Stimulated activated CD8-positive, alpha-beta memory T cell treated with anti-CD3 and anti-CD28 coated beads, Interleukin-15, amount 100 ng/mL, for 4 hours (primary cell): Measurements from ENCODE around the gene DPYD.

ENCODE experiments used
- DNase-seq, 2 donors: peaks; one replicate each; pipeline ENCODE4 v3.0.0-alpha.2; 2020; ENCODE audit warnings: low read depth in 2 of 2

The DPYD gene

GRCh38 chr1:97143236-97143882 lies 777.5 kb downstream of the DPYD start:
- DNase-seq = no peak

- no peak for DNase-seq
Observed at GRCh38 chr1:97140611-97141010, 780.2 kb downstream of the DPYD start.

DNA sequence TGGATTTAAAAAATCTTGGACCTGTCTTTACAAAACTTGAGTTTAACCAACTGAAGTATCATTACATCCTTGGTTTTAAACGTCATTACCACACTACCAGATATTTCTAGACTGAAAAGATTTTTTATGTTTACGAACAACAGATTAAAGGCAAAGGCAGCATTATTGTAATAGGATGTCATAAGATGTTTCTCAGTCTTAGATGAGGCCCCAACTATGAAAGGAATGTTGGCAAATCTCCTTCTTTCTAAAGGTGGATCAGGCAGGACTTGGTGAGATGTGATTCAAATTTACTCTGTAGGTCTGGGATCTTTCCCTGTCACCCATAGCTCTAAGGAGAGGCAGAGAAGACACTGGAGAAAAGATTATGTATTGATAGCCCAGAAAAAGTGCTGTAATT lies 781.3 kb downstream of the DPYD start:
- DNase-seq = no peak

GRCh38 chr1:97138515-97139032 lies 782.3 kb downstream of the DPYD start:
- DNase-seq = no peak

- DNase-seq = no peak
Observed at GRCh38 chr1:97137862-97138514, 782.8 kb downstream of the DPYD start.

GRCh38 chr1:97136996-97137395 lies 783.8 kb downstream of the DPYD start:
- DNase-seq = no peak

GRCh38 chr1:97135972-97136371 lies 784.9 kb downstream of the DPYD start:
- DNase-seq = no peak

GRCh38 chr1:97128426-97128825 lies 792.4 kb downstream of the DPYD start:
- no peak for DNase-seq

- DNase-seq = no peak
Observed at GRCh38 chr1:97123717-97124431, 797.0 kb downstream of the DPYD start.

DNA sequence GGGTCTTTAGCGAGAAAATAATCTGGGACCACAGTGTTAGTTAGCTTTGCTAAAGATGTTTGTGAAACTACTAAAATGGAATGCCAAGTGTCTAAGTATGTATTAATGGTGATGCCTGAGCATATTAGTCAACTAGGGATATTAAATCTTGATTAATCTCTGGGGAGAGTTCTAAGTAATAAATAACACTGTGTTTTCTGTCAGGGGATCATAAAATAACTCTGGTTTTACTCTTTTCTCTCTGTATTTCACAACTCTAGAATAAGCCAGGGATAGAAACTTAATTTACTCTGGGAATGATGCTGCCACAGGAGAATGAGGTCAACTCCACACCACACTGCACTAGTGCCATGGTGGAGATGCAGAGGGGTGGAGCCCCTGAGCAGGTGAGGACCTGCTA lies 800.0 kb downstream of the DPYD start:
- DNase-seq = no peak

GRCh38 chr1:97119260-97120158 lies 801.3 kb downstream of the DPYD start:
- DNase-seq = no peak

- DNase-seq = no peak
Observed at GRCh38 chr1:97114842-97115241, 806.0 kb downstream of the DPYD start.

DNA sequence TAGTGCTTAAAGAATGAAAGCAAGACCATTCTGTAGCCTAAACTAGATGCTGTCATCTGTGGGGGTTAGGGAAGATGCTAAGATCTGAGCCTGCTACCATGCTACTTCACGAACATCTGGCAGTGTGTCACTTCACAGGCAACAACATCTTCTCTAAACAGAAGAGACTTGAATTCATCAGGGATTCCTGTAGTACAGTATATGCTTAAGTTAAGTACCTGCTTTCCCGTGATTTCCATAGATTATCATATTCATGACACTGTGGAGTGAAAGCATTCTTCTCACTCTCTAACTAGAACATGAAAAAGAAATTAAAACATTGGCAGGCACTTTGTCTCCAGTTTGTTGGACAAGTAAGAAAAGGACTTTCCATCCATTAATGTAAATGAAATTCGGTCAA lies 808.4 kb downstream of the DPYD start:
- DNase-seq = no peak

- no peak for DNase-seq
Observed at GRCh38 chr1:97108179-97108578, 812.7 kb downstream of the DPYD start.

- DNase-seq = no peak
Observed at GRCh38 chr1:97105531-97105930, 815.3 kb downstream of the DPYD start.

- DNase-seq = no peak
Observed at GRCh38 chr1:97101509-97101908, 819.3 kb downstream of the DPYD start.

DNA sequence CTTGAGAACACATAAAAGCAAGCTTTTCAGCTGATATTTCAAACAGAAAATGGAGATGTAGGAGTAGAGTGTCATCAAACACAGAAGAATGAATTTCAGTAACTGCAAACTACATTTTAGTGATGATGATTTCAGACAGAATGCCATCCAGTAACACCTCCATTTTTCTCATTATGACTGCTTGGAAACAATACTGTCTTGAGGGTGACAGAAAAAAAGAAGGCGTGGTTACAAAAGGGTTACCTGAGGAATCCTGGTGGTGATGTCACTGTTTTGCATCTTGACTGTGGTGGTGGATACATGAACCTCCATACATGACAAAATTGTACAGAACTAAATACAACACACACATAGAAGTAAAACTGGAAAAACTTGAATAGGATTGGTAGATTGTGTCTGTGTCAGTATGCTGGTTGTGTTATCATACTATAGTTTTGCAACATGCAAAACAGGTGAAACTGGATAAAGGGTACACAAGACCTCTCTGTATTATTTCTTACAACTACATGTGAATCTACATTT lies 823.4 kb downstream of the DPYD start:
- no peak for DNase-seq

GRCh38 chr1:97095764-97096163 lies 825.1 kb downstream of the DPYD start:
- DNase-seq = no peak

GRCh38 chr1:97094247-97094972 lies 826.4 kb downstream of the DPYD start:
- DNase-seq = no peak

- DNase-seq = no peak
Observed at GRCh38 chr1:97093741-97094140, 827.1 kb downstream of the DPYD start.

DNA sequence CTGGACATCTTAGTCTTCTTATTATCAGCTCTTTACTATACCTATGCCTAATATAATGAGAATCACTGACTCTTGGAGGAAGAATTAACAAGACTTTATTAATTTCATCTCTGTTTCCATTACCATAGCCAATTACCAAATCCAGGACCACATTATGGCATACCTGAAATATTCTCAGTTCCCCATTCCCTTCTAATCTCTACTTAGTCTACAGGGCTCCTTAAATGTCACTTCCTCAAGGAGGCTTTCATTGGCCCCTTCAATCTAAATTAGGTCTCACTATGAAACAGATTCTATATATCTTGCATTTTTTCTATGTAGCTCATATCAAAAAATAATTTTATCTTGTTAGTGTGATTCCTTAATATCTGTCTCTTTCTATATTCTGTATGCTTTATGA lies 828.0 kb downstream of the DPYD start:
- no peak for DNase-seq
